GM18861 (cell line): Measurements from ENCODE around the gene RALGDS.
"Not testable (repeated sequence)": the region's sequence is repeated elsewhere in the genome, so short reads cannot be mapped to it uniquely, and the experiment has no call there.

Experiments
- ATAC-seq: cut with Tn5 transposase; IDR thresholded peaks from one replicate; pipeline ENCODE4 v1.9.1; 2021; ENCODE audit not compliant: unreplicated experiment

RALGDS gene

GRCh38 chr9:133072210-133072609 lies 48.8 kb downstream of the RALGDS start:
- not testable (repeated sequence) for ATAC-seq

DNA sequence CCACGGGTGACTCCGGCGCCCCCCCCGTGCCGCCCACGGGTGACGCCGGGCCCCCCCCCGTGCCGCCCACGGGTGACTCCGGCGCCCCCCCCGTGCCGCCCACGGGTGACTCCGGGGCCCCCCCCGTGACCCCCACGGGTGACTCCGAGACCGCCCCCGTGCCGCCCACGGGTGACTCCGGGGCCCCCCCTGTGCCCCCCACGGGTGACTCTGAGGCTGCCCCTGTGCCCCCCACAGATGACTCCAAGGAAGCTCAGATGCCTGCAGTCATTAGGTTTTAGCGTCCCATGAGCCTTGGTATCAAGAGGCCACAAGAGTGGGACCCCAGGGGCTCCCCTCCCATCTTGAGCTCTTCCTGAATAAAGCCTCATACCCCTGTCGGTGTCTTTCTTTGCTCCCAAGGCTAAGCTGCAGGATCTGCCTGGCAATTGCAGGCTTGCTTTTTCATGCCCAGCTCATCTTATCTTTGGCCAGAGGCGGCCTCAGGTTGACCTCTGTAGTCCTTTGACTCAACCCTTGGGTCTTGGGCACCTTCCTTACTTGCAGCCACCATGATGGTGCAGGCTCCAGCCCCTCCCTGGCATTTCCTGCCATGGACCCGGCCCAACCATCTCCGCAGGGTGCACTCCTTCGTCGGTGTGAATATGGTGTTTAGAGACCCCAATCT lies 49.4 kb downstream of the RALGDS start:
- no peak for ATAC-seq

DNA sequence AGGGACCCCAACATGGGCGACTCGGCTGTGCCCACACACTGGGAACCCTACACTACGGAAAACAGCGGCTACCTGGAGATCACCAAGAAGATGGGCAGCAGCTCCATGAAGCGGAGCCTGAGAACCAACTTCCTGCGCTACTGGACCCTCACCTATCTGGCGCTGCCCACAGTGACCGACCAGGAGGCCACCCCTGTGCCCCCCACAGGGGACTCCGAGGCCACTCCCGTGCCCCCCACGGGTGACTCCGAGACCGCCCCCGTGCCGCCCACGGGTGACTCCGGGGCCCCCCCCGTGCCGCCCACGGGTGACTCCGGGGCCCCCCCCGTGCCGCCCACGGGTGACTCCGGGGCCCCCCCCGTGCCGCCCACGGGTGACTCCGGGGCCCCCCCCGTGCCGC lies 50.1 kb downstream of the RALGDS start:
- ATAC-seq: not testable (repeated sequence)

DNA sequence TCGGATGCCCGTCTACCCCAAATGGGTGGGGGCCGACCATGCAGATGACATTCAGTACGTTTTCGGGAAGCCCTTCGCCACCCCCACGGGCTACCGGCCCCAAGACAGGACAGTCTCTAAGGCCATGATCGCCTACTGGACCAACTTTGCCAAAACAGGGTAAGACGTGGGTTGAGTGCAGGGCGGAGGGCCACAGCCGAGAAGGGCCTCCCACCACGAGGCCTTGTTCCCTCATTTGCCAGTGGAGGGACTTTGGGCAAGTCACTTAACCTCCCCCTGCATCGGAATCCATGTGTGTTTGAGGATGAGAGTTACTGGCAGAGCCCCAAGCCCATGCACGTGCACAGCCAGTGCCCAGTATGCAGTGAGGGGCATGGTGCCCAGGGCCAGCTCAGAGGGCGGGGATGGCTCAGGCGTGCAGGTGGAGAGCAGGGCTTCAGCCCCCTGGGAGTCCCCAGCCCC lies 50.5 kb downstream of the RALGDS start:
- not testable (repeated sequence) for ATAC-seq

DNA sequence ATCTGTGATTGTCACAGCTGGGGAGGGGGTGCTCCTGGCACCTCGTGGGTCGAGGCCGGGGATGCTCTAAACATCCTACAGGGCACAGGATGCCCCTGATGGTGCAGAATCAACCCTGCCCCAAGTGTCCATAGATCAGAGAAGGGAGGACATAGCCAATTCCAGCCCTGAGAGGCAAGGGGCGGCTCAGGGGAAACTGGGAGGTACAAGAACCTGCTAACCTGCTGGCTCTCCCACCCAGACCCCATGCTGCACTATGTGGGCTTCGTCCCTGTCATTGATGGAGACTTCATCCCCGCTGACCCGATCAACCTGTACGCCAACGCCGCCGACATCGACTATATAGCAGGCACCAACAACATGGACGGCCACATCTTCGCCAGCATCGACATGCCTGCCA lies 52.6 kb downstream of the RALGDS start:
- ATAC-seq: not testable (repeated sequence)

- ATAC-seq: no peak
Measured at GRCh38 chr9:133067813-133068212, 53.2 kb downstream of the RALGDS start.

- no peak for ATAC-seq
Measured at GRCh38 chr9:133067006-133067405, 54.0 kb downstream of the RALGDS start.

DNA sequence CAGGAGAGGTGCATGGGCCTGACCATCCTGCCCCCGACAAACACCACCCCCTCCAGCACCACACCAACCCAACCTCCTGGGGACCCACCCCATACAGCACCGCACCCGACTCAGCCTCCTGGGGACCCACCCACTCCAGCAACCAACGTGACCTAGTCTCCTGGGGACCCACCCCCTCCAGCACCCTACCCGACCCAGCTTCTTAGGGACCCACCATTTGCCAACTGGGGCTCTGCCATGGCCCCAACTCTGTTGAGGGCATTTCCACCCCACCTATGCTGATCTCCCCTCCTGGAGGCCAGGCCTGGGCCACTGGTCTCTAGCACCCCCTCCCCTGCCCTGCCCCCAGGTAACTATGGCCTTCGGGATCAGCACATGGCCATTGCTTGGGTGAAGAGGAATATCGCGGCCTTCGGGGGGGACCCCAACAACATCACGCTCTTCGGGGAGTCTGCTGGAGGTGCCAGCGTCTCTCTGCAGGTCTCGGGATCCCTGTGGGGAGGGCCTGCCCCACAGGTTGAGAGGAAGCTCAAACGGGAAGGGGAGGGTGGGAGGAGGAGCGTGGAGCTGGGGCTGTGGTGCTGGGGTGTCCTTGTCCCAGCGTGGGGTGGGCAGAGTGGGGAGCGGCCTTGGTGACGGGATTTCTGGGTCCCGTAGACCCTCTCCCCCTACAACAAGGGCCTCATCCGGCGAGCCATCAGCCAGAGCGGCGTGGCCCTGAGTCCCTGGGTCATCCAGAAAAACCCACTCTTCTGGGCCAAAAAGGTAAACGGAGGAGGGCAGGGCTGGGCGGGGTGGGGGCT lies 54.7 kb downstream of the RALGDS start:
- no peak for ATAC-seq

DNA sequence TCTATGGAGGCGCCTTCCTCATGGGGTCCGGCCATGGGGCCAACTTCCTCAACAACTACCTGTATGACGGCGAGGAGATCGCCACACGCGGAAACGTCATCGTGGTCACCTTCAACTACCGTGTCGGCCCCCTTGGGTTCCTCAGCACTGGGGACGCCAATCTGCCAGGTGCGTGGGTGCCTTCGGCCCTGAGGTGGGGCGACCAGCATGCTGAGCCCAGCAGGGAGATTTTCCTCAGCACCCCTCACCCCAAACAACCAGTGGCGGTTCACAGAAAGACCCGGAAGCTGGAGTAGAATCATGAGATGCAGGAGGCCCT lies 56.0 kb downstream of the RALGDS start:
- no peak for ATAC-seq

DNA sequence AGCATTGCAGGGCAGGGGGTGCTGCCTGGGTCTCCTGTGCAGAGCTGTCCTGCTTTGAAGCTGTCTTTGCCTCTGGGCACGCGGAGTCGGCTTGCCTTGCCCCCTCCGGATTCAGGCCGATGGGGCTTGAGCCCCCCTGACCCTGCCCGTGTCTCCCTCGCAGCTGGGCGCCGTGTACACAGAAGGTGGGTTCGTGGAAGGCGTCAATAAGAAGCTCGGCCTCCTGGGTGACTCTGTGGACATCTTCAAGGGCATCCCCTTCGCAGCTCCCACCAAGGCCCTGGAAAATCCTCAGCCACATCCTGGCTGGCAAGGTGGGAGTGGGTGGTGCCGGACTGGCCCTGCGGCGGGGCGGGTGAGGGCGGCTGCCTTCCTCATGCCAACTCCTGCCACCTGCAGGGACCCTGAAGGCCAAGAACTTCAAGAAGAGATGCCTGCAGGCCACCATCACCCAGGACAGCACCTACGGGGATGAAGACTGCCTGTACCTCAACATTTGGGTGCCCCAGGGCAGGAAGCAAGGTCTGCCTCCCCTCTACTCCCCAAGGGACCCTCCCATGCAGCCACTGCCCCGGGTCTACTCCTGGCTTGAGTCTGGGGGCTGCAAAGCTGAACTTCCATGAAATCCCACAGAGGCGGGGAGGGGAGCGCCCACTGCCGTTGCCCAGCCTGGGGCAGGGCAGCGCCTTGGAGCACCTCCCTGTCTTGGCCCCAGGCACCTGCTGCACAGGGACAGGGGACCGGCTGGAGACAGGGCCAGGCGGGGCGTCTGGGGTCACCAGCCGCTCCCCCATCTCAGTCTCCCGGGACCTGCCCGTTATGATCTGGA lies 56.6 kb downstream of the RALGDS start:
- no peak for ATAC-seq

DNA sequence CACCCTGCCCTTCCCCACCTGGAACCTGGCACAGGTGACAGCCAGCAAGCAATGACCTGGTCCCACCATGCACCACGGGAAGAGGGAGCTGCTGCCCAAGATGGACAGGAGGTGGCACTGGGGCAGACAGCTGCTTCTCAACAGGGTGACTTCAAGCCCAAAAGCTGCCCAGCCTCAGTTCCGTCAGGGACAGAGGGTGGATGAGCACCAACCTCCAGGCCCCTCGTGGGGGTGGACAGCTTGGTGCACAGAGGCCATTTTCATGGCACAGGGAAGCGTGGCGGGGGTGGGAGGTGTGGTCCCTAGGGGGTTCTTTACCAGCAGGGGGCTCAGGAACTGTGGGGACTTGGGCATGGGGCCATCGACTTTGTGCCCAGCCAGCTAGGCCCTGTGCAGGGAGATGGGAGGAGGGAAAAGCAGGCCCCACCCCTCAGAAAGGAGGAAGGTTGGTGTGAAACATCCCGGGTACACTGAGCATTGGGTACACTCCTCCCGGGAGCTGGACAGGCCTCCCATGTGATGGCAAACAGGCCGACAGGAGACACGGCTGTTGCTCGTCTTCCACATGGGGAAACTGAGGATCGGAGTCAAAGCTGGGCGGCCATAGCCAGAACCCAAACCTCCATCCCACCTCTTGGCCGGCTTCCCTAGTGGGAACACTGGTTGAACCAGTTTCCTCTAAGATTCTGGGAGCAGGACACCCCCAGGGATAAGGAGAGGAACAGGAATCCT lies 57.4 kb downstream of the RALGDS start:
- no peak for ATAC-seq

DNA sequence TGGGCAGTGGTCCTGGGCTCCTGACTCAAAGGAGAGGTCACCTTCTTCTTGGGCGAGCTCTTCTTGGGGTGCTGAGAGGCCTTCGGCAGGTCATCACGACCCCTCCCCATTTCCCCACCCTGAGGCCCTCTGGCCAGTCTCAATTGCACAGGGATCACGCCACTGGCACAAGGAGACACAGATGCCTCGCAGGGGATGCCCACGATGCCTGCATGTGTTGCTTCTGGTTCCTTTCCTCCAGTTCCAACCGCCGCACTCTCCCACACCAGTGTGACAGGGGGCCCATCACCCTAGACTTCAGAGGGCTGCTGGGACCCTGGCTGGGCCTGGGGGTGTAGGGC lies 57.9 kb downstream of the RALGDS start:
- ATAC-seq: no peak

GRCh38 chr9:133062569-133062968 lies 58.5 kb downstream of the RALGDS start:
- ATAC-seq: not testable (repeated sequence)

GRCh38 chr9:133061764-133062145 lies 59.3 kb downstream of the RALGDS start, which contains the start of gene CEL:
Gene CEL (plus strand): TSS chr9:133061981. CDS start chr9:133062003, 22 bp downstream.
- not testable (repeated sequence) for ATAC-seq

- not testable (repeated sequence) for ATAC-seq
Measured at GRCh38 chr9:133061019-133061763, 59.8 kb downstream of the RALGDS start.

DNA sequence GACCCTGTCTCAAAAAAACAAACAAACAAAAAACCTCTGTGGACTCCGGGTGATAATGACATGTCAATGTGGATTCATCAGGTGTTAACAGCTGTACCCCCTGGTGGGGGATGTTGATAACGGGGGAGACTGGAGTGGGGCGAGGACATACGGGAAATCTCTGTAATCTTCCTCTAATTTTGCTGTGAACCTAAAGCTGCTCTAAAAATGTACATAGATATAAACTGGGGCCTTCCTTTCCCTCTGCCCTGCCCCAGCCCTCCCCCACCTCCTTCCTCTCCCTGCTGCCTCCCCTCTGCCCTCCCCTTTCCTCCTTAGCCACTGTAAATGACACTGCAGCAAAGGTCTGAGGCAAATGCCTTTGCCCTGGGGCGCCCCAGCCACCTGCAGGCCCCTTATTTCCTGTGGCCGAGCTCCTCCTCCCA lies 60.6 kb downstream of the RALGDS start:
- ATAC-seq: no peak

- no peak for ATAC-seq
Measured at GRCh38 chr9:133059623-133060022, 61.4 kb downstream of the RALGDS start.

DNA sequence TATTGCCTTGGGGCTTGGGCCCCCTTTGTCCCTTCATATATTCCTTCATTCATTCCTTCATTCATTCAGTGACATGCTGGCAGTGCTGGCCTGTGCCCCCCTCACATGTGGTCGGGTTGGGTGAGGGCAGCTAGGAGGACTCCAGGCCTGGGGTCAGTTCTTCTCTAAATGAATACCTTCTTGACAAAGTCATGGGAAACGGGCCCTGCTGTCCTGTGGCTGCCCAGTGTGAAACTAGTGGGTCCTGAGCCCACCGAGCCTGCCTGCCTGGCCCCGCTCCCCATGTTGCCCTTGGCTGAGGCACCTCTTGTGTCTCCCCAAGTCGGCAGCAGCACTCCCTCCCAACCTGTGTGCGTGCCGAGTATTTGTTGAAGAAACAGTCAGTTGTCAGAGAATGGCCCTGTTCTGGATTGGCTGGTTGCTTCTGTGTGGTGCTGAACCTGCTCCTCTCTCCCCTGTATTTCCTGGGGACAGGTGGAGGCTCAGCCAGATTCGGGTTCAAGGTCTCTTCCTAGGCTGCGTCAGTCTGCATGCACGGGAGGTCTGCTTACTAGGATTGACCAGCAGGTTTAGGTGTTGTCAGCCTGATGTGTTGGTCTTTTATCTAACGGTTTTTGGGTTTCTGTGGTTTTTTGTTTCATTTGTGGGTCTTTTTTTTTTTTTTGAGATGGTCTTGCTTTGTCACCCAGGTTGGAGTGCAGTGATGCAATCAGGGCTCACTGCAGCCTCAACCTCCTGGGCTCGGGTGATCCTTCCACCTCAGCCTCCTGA lies 62.3 kb downstream of the RALGDS start:
- ATAC-seq: no peak

- no peak for ATAC-seq
Measured at GRCh38 chr9:133058071-133058470, 63.0 kb downstream of the RALGDS start.
